Glomerular visceral epithelial cell (primary cell): Measurements from ENCODE around the gene PTAFR.

ENCODE experiments used
- DNase-seq: peaks from one replicate; pipeline ENCODE4 v3.0.0-alpha.2; 2016; ENCODE audit errors: extremely low spot score

The PTAFR gene

DNA sequence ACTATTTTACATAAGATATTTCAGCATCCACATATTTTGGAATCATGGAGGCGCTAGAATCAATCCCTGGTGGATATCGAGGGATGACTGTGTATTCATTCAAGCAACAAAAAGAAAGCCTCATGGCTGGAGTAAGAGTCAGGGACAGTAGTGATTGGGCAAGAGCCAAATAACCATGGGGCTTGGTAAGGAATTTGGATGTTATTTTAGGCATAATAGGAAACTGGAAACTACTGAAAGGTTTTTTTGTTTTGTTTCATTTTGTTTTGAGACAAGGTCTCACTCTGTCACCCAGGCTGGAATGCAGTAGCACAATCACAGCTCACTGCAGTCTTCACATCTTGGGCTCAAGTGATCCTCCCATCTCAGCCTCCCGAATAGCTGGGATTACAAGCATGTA is 54.3 kb downstream of the PTAFR start:
- no peak for DNase-seq

- no peak for DNase-seq
These were observed 56.9 kb downstream of the PTAFR start for GRCh38 chr1:28119556-28119955.

- DNase-seq: no peak
These were observed 57.7 kb downstream of the PTAFR start for GRCh38 chr1:28118640-28119307.

DNA sequence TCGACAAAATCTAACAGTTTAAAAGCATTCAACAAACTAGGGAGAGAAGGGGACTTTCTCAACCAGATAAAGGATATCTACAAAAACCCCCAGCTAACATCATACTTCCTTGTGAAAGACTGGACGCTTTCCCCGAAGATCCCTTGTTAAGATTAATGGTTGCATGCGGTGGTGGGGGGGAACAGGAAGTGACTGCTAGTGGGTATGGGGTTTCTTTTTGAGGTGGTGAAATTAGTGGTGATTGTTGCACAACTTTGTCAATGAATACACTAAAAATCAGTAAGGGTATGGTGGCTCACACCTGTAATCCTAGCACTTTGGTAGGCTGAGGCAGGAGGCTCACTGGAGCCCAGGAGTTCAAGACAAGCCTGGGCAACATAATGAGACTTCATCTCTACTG is 61.2 kb downstream of the PTAFR start:
- no peak for DNase-seq

- no peak for DNase-seq
These were observed 61.6 kb downstream of the PTAFR start for GRCh38 chr1:28114844-28115243.

- DNase-seq: no peak
These were observed 63.3 kb downstream of the PTAFR start for GRCh38 chr1:28113242-28113572.

- DNase-seq: peak; percentile 87
These were observed 63.9 kb downstream of the PTAFR start for GRCh38 chr1:28112388-28113241.

DNA sequence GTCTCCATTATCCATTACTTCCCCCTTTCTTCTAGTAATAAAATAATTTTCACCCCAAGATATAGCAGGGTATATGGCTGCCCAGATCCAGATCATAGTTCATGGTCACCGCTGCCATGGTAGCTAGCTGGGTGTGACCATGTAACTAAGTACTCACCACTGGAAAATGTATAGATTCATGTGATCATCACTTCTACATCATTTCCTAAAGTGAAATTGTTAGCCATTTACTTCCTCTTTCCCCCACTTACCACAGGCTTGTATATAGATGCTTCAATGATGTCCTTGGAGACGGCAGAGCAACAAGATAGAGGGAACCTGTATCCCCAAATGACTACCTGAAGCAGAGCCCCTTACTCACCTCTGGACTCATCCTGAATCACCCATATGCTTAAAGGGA is 65.3 kb downstream of the PTAFR start:
- DNase-seq: no peak

DNA sequence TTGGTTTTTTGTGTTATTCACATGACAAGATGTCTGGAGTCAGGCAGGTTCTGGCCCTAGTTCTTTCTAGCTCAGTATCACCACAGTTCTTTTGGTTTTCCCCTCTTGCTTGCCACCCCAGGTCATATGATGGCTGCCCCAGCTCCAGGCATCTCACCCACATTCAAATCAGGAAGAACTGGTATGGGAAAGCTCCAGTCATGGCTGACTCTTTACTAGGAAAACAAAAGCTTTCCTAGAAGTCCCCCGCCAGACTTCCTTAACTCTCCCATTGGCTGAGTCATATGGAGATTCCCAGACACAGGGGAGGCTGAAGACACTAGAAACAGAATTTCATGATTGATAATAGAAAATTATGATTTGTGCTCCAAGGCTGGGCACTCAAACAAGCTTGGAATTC is 65.9 kb downstream of the PTAFR start:
- peak; percentile 37 for DNase-seq

GRCh38 chr1:28109639-28110038 is 66.9 kb downstream of the PTAFR start:
- DNase-seq: no peak

DNA sequence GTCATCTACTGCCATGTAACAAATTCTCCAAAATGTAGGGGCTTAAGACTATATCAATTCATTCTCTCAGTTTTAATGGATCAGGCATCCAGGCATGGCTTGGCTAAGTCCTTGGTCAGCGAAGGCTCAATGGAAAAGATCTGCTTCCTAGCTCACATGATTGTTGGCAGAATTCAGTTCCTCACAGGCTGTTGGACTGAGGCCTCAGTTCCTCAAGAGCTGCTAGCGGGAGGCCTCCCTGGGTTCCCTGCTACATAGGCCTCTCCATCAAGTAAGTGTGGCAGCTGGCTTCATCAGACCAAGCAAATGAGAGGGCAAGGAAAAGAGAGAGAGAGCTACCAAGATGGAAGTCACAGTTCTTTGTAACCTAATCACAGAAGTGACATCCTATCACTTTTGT is 68.5 kb downstream of the PTAFR start:
- DNase-seq: no peak

DNA sequence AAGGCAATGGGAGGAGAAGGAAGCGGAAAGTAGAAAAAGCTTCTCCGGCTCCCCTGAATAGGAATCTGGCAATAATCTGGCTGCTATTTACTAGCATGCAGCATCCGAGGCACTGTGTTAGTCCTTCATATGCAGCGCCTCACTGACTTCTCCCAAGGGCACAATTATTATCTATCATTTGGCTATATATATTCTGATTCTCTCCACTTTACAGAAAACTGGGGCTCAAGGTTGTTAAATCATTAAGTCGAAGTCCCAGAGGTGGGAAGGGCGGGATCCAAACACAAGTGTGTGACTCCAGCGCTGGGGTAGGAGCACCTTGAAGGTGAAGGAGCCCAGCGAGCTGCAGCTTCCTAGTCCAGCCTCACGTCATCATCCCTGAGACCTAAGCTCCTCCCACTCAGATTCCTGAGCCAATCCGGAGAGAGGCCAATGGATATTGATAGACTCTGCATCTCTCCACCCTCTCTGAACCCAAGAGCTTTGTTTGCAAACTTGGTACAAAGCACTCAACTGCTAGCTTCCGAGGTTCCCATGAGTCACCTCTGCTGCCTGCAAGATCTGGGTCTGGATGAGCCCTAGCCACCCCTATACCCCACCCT is 71.5 kb downstream of the PTAFR start:
- DNase-seq: peak; percentile 61

DNA sequence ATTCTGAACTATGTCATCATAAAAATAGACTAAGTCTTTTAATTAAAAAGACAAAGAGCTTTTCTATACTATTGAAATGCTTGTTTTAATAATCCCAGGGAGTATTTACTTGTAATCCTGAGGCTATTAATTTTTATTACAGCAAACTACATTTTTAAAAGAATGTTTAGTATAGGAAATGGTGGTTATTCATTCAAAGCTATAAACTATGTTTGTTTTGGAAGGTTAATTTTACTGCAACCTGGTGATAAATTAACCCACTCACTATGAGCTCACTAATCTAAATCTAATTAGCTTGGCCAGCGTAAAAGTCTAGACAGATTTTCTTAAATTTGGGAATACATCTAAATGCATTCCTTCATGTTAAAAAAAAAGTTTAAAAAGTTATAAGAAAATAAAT is 74.3 kb downstream of the PTAFR start:
- DNase-seq: no peak

GRCh38 chr1:28099050-28099769 is 77.3 kb downstream of the PTAFR start:
- DNase-seq: no peak
